ENCODE data around the gene ABHD3. TPM values are rescaled to one million over a fixed set of nuclear protein-coding genes. Genes with fewer than 3 reads are reported as not detected.
"Not testable (repeated sequence)": the region's sequence is repeated elsewhere in the genome, so short reads cannot be mapped to it uniquely, and the experiment has no call there.

The ABHD3 gene
- polyA plus RNA-seq, 1 donor from 2014 or later: 7.9 TPM

DNA sequence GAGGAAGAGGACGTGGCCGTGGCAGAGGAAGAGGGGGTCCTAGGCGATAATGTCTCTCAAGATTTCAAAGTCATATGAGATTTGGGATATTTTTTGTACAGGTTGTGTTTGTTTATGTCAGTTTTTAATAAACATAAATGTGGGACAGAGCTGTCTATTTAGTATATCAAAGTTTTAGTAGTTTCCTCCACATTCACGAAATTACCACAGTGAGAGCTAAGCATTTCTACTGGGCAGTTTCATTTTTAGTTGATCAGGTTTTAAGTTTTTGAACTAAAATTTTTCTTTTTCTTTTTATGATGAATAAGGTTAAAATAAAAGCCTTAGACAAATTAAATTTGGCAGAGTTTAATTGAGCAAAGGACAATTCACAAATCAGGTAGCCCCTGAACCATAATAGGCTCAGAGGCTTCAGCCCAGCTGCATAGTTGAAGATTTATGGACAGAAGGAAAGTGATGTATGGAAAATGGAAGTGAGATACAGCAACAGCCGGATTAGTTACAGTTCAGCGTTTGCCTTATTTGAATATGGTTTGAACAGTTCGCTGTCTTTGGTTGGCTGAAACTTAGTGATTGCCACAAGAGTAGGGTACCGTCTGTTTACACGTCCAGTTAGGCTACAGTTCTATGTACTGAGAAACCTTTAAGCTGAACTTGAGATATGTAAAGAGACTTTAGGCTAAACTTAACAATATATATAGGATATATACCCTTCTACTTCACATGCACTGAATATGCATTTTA lies 75.3 kb downstream of the ABHD3 start:
- Histone ChIP-seq H3K36me3 (ENCODE audit: insufficient read depth, low read length) (peaks cover 9% of the 10 kb centered on the region), H4K20me1 (ENCODE audit: insufficient read depth) (no peaks in the 10 kb centered on the region), H3K27ac (ENCODE audit: low read length) (no peak overlapping the region)

DNA sequence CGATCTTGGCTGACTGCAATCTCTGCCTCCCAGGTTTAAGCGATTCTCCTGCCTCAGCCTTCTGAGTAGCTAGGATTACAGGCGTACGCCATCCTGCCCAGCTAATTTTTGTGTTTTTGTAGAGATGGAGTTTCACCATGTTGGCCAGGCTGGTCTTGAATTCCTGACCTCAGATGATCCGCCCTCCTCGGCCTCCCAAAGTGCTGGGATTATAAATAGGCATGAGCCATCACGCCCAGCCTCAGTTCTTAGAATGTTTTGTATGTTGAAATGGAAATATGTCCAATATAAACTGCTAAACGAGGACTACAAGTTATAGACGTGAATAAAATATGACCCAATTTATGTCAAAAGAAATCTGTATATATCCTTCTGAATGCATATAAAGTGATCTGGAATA lies 82.9 kb downstream of the ABHD3 start:
- H4K20me1 ChIP-seq (ENCODE audit: insufficient read depth); H3K4me2 ChIP-seq (ENCODE audit: low read length); H3K27me3 ChIP-seq (ENCODE audit: insufficient read depth, low read depth, low read length); H3K36me3 ChIP-seq (ENCODE audit: insufficient read depth, low read length); H3K9me2 ChIP-seq (ENCODE audit: insufficient read depth, low read length); H3K4me3 ChIP-seq (ENCODE audit: low read length); H3K9ac ChIP-seq (ENCODE audit: low read length); H3K9me3 ChIP-seq (ENCODE audit: low read length); H2AFZ ChIP-seq (ENCODE audit: low read depth, low read length); H3F3A ChIP-seq (ENCODE audit: insufficient read depth, low read length, poor library complexity, severe bottlenecking); H3K27ac ChIP-seq (ENCODE audit: low read length): not testable (repeated sequence)
- H3K79me2 ChIP-seq (replicated peaks; ENCODE audit: insufficient read depth, low read length): peaks cover 48% of the 10 kb centered on the region

More for the DNA sequence above, 75.3 kb downstream of the ABHD3 start:
- Histone ChIP-seq H3K9ac (ENCODE audit: low read length) (no peak overlapping the region), H3K4me3 (ENCODE audit: low read length) (no peak overlapping the region), H3K27me3 (ENCODE audit: insufficient read depth, low read depth, low read length) (no peaks in the 10 kb centered on the region), H3K79me2 (replicated peaks; ENCODE audit: insufficient read depth, low read length) (no peaks in the 10 kb centered on the region), H3K4me2 (ENCODE audit: low read length) (no peak overlapping the region), H2AFZ (ENCODE audit: low read depth, low read length) (no peak overlapping the region), H3K9me2 (ENCODE audit: insufficient read depth, low read length) (no peaks in the 10 kb centered on the region), H3F3A (ENCODE audit: insufficient read depth, low read length, poor library complexity, severe bottlenecking) (no peaks in the 10 kb centered on the region), H3K9me3 (ENCODE audit: low read length) (no peaks in the 10 kb centered on the region)
- TF ChIP-seq, protein P1, sequence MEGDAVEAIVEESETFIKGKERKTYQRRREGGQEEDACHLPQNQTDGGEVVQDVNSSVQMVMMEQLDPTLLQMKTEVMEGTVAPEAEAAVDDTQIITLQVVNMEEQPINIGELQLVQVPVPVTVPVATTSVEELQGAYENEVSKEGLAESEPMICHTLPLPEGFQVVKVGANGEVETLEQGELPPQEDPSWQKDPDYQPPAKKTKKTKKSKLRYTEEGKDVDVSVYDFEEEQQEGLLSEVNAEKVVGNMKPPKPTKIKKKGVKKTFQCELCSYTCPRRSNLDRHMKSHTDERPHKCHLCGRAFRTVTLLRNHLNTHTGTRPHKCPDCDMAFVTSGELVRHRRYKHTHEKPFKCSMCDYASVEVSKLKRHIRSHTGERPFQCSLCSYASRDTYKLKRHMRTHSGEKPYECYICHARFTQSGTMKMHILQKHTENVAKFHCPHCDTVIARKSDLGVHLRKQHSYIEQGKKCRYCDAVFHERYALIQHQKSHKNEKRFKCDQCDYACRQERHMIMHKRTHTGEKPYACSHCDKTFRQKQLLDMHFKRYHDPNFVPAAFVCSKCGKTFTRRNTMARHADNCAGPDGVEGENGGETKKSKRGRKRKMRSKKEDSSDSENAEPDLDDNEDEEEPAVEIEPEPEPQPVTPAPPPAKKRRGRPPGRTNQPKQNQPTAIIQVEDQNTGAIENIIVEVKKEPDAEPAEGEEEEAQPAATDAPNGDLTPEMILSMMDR (IDR thresholded peaks at IDR 0.05; ENCODE audit: poor library complexity, severe bottlenecking): no peak
- no peak for TF ChIP-seq SMC3 (conservative IDR thresholded peaks at IDR 0.05; ENCODE audit: poor library complexity)
- no peak for TF ChIP-seq EP300 (conservative IDR thresholded peaks at IDR 0.05; ENCODE audit: poor library complexity, severe bottlenecking)

DNA sequence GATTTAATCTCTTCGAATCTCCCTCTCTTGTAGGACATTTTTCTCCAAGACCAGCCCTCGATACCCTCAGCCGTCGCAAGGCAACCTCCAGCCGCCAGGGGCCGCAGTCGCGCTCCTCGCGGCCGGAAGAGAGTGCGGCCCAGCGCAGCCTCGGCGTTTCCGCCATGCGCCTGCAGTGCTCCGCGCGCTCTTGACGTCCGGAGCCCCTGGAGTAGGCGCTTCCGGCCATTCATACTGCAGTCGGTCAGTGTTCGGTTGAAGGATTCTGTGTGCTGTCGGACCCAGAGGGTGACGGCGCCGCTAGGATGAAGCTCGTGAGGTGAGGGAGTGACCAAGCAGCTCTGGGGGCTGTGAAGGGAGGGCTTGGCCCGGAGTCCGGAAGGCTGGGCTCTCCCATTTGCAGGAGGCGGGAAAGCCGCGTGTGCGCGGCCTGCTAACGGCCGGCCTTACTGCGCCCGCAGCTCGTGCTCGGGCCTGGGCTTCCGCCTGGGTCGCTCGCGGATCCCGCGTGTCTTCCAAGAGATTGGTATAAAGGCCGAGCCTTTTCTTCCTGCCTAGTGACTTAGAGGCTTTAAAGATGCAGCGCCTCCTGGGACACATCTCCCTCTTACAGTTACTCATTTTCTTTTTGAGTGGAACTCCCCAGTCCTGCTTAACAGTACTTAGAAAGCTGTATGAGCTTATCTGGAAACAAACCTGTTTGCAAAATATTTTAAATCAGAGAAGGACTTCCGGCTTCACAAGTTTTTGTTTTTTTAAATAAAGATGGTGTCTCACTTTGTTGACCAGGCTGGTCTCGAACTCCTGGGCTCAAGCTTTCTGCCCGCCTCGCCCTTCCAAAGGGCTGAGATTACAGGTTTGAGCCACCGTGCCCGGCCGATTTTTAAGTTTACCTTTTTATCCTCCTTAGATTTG lies 92.2 kb downstream of the ABHD3 start, which contains the start of gene SNRPD1:
SNRPD1 (plus strand) TSS at position 190 of the 915 bp plus-strand sequence; CDS start at position 306, 116 bp downstream.
- peak within 1 kb of the TSS; percentile 95 for H3K4me3 ChIP-seq (ENCODE audit: low read length)
- H3K36me3 ChIP-seq (ENCODE audit: insufficient read depth, low read length): no peaks in the 10 kb centered on the region
- no peaks in the 10 kb centered on the region for H3F3A ChIP-seq (ENCODE audit: insufficient read depth, low read length, poor library complexity, severe bottlenecking)
- H2AFZ ChIP-seq (ENCODE audit: low read depth, low read length): peak within 1 kb of the TSS; percentile 93
- H3K4me2 ChIP-seq (ENCODE audit: low read length): peak within 1 kb of the TSS; percentile 96
- no peaks in the 10 kb centered on the region for H4K20me1 ChIP-seq (ENCODE audit: insufficient read depth)
- H3K27ac ChIP-seq (ENCODE audit: low read length): peak within 1 kb of the TSS; percentile 88
- peak within 1 kb of the TSS; percentile 92 for H3K9ac ChIP-seq (ENCODE audit: low read length)
- TF ChIP-seq TAF1 (IDR thresholded peaks at IDR 0.05; ENCODE audit: low read depth): peak; percentile 77
- peak; percentile 62 for TF ChIP-seq SMC3 (conservative IDR thresholded peaks at IDR 0.05; ENCODE audit: poor library complexity)
- peak; percentile 54 for TF ChIP-seq EP300 (conservative IDR thresholded peaks at IDR 0.05; ENCODE audit: poor library complexity, severe bottlenecking)
- TF ChIP-seq, protein P2, sequence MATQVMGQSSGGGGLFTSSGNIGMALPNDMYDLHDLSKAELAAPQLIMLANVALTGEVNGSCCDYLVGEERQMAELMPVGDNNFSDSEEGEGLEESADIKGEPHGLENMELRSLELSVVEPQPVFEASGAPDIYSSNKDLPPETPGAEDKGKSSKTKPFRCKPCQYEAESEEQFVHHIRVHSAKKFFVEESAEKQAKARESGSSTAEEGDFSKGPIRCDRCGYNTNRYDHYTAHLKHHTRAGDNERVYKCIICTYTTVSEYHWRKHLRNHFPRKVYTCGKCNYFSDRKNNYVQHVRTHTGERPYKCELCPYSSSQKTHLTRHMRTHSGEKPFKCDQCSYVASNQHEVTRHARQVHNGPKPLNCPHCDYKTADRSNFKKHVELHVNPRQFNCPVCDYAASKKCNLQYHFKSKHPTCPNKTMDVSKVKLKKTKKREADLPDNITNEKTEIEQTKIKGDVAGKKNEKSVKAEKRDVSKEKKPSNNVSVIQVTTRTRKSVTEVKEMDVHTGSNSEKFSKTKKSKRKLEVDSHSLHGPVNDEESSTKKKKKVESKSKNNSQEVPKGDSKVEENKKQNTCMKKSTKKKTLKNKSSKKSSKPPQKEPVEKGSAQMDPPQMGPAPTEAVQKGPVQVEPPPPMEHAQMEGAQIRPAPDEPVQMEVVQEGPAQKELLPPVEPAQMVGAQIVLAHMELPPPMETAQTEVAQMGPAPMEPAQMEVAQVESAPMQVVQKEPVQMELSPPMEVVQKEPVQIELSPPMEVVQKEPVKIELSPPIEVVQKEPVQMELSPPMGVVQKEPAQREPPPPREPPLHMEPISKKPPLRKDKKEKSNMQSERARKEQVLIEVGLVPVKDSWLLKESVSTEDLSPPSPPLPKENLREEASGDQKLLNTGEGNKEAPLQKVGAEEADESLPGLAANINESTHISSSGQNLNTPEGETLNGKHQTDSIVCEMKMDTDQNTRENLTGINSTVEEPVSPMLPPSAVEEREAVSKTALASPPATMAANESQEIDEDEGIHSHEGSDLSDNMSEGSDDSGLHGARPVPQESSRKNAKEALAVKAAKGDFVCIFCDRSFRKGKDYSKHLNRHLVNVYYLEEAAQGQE (IDR thresholded peaks at IDR 0.05; ENCODE audit: borderline replicate concordance): peak; percentile 82
- TF ChIP-seq POLR2AphosphoS5 (IDR thresholded peaks at IDR 0.05): peak; percentile 91
- TF ChIP-seq, protein P1 (IDR thresholded peaks at IDR 0.05; ENCODE audit: poor library complexity, severe bottlenecking): peak; percentile 98
- peak; percentile 53 for TF ChIP-seq RAD21 (conservative IDR thresholded peaks at IDR 0.05)
- no peak for TF ChIP-seq EZH2 (IDR thresholded peaks at IDR 0.05; ENCODE audit: borderline replicate concordance, insufficient read depth, low read length, poor library complexity, severe bottlenecking)
- TF ChIP-seq MXI1 (conservative IDR thresholded peaks at IDR 0.05; ENCODE audit: poor library complexity, severe bottlenecking): peak; percentile 99
- no peaks in the 10 kb centered on the region for H3K9me3 ChIP-seq (ENCODE audit: low read length)
- no peaks in the 10 kb centered on the region for H3K27me3 ChIP-seq (ENCODE audit: insufficient read depth, low read depth, low read length)
- peaks cover 44% of the 10 kb centered on the region for H3K79me2 ChIP-seq (replicated peaks; ENCODE audit: insufficient read depth, low read length)
- no peaks in the 10 kb centered on the region for H3K9me2 ChIP-seq (ENCODE audit: insufficient read depth, low read length)

Data from neural cell (in vitro differentiated cells).